HL-60 (cell line): Measurements from ENCODE around the gene FGGY.

ENCODE experiments used
- GABPA ChIP-seq: IDR thresholded peaks from 2 replicates; pipeline ENCODE4 v1.6.1; 2012; ENCODE audit warnings: low read depth
- POLR2AphosphoS5 ChIP-seq: IDR thresholded peaks from 2 replicates; pipeline ENCODE4 v1.6.1; 2012; ENCODE audit warnings: low read depth
- SPI1 ChIP-seq: IDR thresholded peaks from 2 replicates; pipeline ENCODE4 v1.6.1; 2012; ENCODE audit warnings: low read depth, mild to moderate bottlenecking, borderline replicate concordance
- TF ChIP-seq, protein P1 (sequence below): IDR thresholded peaks from one replicate; pipeline ENCODE4 v1.5.1; 2011; ENCODE audit warnings: low read length, control low read depth, inconsistent platforms; ENCODE audit not compliant: insufficient read depth
- TF ChIP-seq, protein P2 (sequence below): IDR thresholded peaks from 2 replicates; pipeline ENCODE4 v1.6.1; 2012; ENCODE audit warnings: low read depth; ENCODE audit not compliant: insufficient replicate concordance

DNA sequence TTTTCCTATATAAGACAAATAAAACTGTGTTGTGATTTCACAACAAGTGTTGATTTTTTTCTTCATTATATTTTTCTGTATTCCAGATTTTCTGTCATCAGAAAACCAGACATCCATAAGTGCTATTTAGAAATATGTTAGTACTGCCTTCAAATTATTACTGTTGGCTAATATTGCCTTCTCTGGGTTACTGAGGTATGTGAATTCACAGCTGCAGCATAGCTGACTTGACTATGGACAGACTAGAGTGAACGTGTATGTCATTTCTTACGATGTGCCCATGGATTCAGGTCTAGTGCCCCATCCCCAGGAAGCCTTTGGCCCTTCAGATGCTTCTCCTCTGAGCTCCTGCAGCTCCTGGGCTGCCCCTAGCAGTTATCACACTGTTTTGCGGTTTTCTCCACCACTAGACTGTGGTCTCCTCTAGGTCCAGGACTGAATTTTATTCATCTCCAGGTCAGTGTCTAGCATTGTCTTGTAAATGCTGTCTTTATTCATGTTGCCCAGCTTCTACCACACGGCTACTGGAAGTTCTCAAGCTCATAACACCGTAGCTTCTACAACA is 118.5 kb downstream of the FGGY start:
- TF ChIP-seq, protein P1, sequence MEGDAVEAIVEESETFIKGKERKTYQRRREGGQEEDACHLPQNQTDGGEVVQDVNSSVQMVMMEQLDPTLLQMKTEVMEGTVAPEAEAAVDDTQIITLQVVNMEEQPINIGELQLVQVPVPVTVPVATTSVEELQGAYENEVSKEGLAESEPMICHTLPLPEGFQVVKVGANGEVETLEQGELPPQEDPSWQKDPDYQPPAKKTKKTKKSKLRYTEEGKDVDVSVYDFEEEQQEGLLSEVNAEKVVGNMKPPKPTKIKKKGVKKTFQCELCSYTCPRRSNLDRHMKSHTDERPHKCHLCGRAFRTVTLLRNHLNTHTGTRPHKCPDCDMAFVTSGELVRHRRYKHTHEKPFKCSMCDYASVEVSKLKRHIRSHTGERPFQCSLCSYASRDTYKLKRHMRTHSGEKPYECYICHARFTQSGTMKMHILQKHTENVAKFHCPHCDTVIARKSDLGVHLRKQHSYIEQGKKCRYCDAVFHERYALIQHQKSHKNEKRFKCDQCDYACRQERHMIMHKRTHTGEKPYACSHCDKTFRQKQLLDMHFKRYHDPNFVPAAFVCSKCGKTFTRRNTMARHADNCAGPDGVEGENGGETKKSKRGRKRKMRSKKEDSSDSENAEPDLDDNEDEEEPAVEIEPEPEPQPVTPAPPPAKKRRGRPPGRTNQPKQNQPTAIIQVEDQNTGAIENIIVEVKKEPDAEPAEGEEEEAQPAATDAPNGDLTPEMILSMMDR = no peak
- TF ChIP-seq, protein P2, sequence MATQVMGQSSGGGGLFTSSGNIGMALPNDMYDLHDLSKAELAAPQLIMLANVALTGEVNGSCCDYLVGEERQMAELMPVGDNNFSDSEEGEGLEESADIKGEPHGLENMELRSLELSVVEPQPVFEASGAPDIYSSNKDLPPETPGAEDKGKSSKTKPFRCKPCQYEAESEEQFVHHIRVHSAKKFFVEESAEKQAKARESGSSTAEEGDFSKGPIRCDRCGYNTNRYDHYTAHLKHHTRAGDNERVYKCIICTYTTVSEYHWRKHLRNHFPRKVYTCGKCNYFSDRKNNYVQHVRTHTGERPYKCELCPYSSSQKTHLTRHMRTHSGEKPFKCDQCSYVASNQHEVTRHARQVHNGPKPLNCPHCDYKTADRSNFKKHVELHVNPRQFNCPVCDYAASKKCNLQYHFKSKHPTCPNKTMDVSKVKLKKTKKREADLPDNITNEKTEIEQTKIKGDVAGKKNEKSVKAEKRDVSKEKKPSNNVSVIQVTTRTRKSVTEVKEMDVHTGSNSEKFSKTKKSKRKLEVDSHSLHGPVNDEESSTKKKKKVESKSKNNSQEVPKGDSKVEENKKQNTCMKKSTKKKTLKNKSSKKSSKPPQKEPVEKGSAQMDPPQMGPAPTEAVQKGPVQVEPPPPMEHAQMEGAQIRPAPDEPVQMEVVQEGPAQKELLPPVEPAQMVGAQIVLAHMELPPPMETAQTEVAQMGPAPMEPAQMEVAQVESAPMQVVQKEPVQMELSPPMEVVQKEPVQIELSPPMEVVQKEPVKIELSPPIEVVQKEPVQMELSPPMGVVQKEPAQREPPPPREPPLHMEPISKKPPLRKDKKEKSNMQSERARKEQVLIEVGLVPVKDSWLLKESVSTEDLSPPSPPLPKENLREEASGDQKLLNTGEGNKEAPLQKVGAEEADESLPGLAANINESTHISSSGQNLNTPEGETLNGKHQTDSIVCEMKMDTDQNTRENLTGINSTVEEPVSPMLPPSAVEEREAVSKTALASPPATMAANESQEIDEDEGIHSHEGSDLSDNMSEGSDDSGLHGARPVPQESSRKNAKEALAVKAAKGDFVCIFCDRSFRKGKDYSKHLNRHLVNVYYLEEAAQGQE = no peak
- TF ChIP-seq POLR2AphosphoS5 (no peak), GABPA (no peak), SPI1 (no peak)
